ENCODE data around the gene TSPO. TPM values are rescaled to one million over a fixed set of nuclear protein-coding genes. Genes with fewer than 3 reads are reported as not detected.

Gene TSPO
- total and polyA plus RNA-seq, 9 of the 15 experiments (the other 6 are each of a cell fraction or from before 2014, with no cell fraction given), result 4.9 to 126 (median 25.3) TPM

- TF ChIP-seq ZNF274 (IDR thresholded peaks at IDR 0.05; ENCODE audit: borderline replicate concordance, low read depth, low read length), result no peak
- TF ChIP-seq ZBTB2 (IDR thresholded peaks at IDR 0.05), result peak; percentile 71
- TF ChIP-seq ZNF431 (CRISPR knock-in tag; IDR thresholded peaks at IDR 0.05), result no peak
- peak; percentile 94 for TF ChIP-seq KDM5B (IDR thresholded peaks at IDR 0.05; ENCODE audit: insufficient replicate concordance, low read depth, low read length)
- peak; percentile 41; the same call in 1 of the 2 replicates for TF ChIP-seq NCOA6 (IDR thresholded peaks at IDR 0.05)
- TF ChIP-seq TAF9B (IDR thresholded peaks at IDR 0.05; ENCODE audit: partially characterized antibody), result peak; percentile 70
- TF ChIP-seq CBFA2T3 (IDR thresholded peaks at IDR 0.05), result no peak
- TF ChIP-seq ZBTB7A (IDR thresholded peaks at IDR 0.05; ENCODE audit: borderline replicate concordance, control insufficient read depth, low read depth, low read length), result peak; percentile 70
- peak; percentile 90 for TF ChIP-seq VEZF1 (CRISPR knock-in tag; IDR thresholded peaks at IDR 0.05)
- 0 out of 2 replicates have a peak, but pooled peaks have one; percentile 34 for TF ChIP-seq BHLHE40 (IDR thresholded peaks at IDR 0.05; ENCODE audit: low read length)
- peak; percentile 46 for TF ChIP-seq HCFC1 (IDR thresholded peaks at IDR 0.05; ENCODE audit: low read depth, low read length)
- peak; percentile 61; the same call in 1 of the 2 replicates for TF ChIP-seq DIDO1 (tag; IDR thresholded peaks at IDR 0.05; ENCODE audit: low read depth)
- TF ChIP-seq ETV1 (tag; conservative IDR thresholded peaks at IDR 0.05; ENCODE audit: low read depth), result peak; percentile 76
- TF ChIP-seq ATF1 (CRISPR knock-in tag; IDR thresholded peaks at IDR 0.05), result no peak
- TF ChIP-seq ATF1 (tag; IDR thresholded peaks at IDR 0.05), result peak; percentile 90
- TF ChIP-seq GATAD2B (IDR thresholded peaks at IDR 0.05; ENCODE audit: borderline replicate concordance), result peak; percentile 66; the same call in 1 of the 2 replicates
- TF ChIP-seq CREB3L1 (IDR thresholded peaks at IDR 0.05; ENCODE audit: borderline replicate concordance, low read depth), result peak; percentile 80; the same call in 1 of the 2 replicates
Measured at GRCh38 chr22:43187171-43188099, 36.1 kb downstream of the TSPO start (continued).
